Heart right ventricle (tissue), 16 donors: ENCODE results near the gene DHRSX. TPM values are rescaled to one million over a fixed set of nuclear protein-coding genes. Genes with fewer than 3 reads are reported as not detected.

Experiments used
- ATAC-seq, 8 donors: fragments of 200-7000 bp; cut with Tn5 transposase; one replicate each; pipeline ENCODE4 v1.9.1; 2020; ENCODE audit warnings: mild to moderate bottlenecking in 8 of 8, moderate library complexity in 8 of 8, moderate number of reproducible peaks in 1 of 8
- DNase-seq, 2 donors: peaks; one replicate each; pipeline ENCODE4 v3.0.0-alpha.2; 2020
- H3K27ac ChIP-seq, 10 donors: fragments of 200-600 bp; sonication (generic) in 2 of 10; one replicate each; pipeline versions ENCODE4 v1.5.0 to v1.8.0; 2020 to 2022; ENCODE audit warnings: mild to moderate bottlenecking in 3 of 10
- H3K27me3 ChIP-seq, 7 donors: fragments of 200-600 bp; one replicate each; pipeline ENCODE4 v1.8.0; 2021 to 2022; ENCODE audit warnings: mild to moderate bottlenecking in 2 of 7
- H3K36me3 ChIP-seq, 9 donors: fragments of 200-600 bp; sonication (generic) in 1 of 9; one replicate each; pipeline versions ENCODE4 v1.5.0 to v1.8.0; 2020 to 2022; ENCODE audit warnings: mild to moderate bottlenecking in 2 of 9
- H3K4me1 ChIP-seq, 9 donors: fragments of 200-600 bp; sonication (generic) in 1 of 9; one replicate each; pipeline versions ENCODE4 v1.5.0 to v1.8.0; 2020 to 2022; ENCODE audit warnings: mild to moderate bottlenecking in 4 of 9
- H3K4me3 ChIP-seq, 10 donors: fragments of 200-600 bp; sonication (generic) in 2 of 10; one replicate each; pipeline versions ENCODE4 v1.5.0 to v1.8.0; 2020 to 2022; ENCODE audit warnings: mild to moderate bottlenecking in 7 of 10, moderate library complexity in 2 of 10
- H3K9me3 ChIP-seq, 11 donors: fragments of 200-600 bp in 10 of 11; sonication (generic) in 2 of 11; one replicate each; pipeline versions ENCODE4 v1.5.0 to v1.8.0; 2013 to 2022; ENCODE audit warnings: mild to moderate bottlenecking in 2 of 11, control low read depth in 1 of 11, moderate library complexity in 1 of 11
- CTCF ChIP-seq, 9 donors: fragments of 200-600 bp; sonication (generic) in 2 of 9; IDR thresholded peaks; one replicate each; pipeline versions ENCODE4 v1.5.0 to v1.8.0; 2021 to 2022; ENCODE audit warnings: antibody characterized with exemption in 9 of 9, mild to moderate bottlenecking in 5 of 9, moderate library complexity in 1 of 9
- WGBS, 2 donors: extraction: QIAGEN DNeasy Blood & Tissue Kit; methylation state at CpG; one replicate each; pipeline ENCODE4 v1.1.7; 2013; ENCODE audit warnings: inconsistent platforms in 1 of 2; 5-methylcytosine and 5-hydroxymethylcytosine counted together
- intact Hi-C, 10 donors: fragments of 100-400 bp; cut with DNase I; formaldehyde crosslinking; loops; one replicate each; pipeline versions ENCODE4 v1.11.1 to v1.14.2; 2022
- polyA plus RNA-seq, 2 donors: library from polyadenylated mRNA; stranded (reverse); fragments of 200-250 nt; gene quantifications; one replicate each; pipeline ENCODE4 v1.2.3, GENCODE V29; 2013
- total RNA-seq, 10 donors: library from RNA; stranded (reverse); fragmentation: NEBNext Ultra II Directional in 3 of 10; extraction: Animal tissue kit (Norgen Biotek cat#: 25700) in 3 of 10; gene quantifications; one replicate each; pipeline versions ENCODE4 v1.2.1 to v1.2.4, GENCODE V29; 2021 to 2023
- donor health status: Arrhythmogenic right ventricular cardiomyopathy.
- donor health status: ischemic (EF 13 %, LVEDD 7.1; RV severe dilation, severe dysfunction).
- donor health status: healthy with polysubstance abuse.
- donor health status: DM: no; HTN: yes; CAD: no.
- donor health status: DM: no; HTN: no; CAD: no.
- donor health status: ischemic (EF 25% LVEDD 6.9; RV normal size, moderate dysfunction).
- donor health status: ischemic (EF 25% LVEDD 5.7; RV mildly dilated, moderate dysfunction).
- donor health status: healthy.
- donor health status: DM: yes; HTN: yes; CAD: no.
- donor health status: Ischemic cardiomyopathy.
- donor health status: ischemic (EF 35%, LVEDD 5.7; RV mildly dilated, moderate dysfunction).
- donor health status: nonischemic (EF 11% LVEDD 7.7; RV severe dilation, severe dysfunction).
- donor health status: DM: yes; HTN: yes; CAD: no.
- donor health status: PGD.
- donor health status: ischemic (EF 29% LVEDD 5.4; RV normal size, mild dysfunction).
- donor health status: nonischemic (EF 23%, LVEDD 6.1; RV moderate dilation, normal function).

DHRSX gene
- total and polyA plus RNA-seq, 12 donors, result 13.8 to 35.9 (median 26.2) TPM

GRCh38 chrX:2441466-2441865 lies 59.3 kb downstream of the DHRSX start:
- H3K36me3 ChIP-seq, result peaks cover 0 to 19% (median 0%) of the 10 kb centered on the region in 9 donors
- no peak overlapping the region for H3K27ac ChIP-seq
- ATAC-seq (no peak), DNase-seq (no peak)
- peaks cover 0 to 5% (median 0%) of the 10 kb centered on the region in 11 donors for H3K9me3 ChIP-seq
- H3K27me3 ChIP-seq, result no peaks in the 10 kb centered on the region
- intact Hi-C loops, result no loop called here
- TF ChIP-seq CTCF (IDR thresholded peaks at IDR 0.05), result no peak
- H3K4me1 ChIP-seq, result peaks cover 0 to 5% (median 0%) of the 10 kb centered on the region in 9 donors
- no peak overlapping the region for H3K4me3 ChIP-seq
- WGBS, 2 donors, result 98 to 99% methylated on average over 5 of the region's 5 CpGs

GRCh38 chrX:2439613-2440012 lies 61.2 kb downstream of the DHRSX start:
- Histone ChIP-seq H3K36me3 (peaks cover 0 to 19% (median 0%) of the 10 kb centered on the region in 9 donors), H3K4me1 (peaks cover 0 to 5% (median 0%) of the 10 kb centered on the region in 9 donors), H3K4me3 (no peak overlapping the region), H3K27ac (no peak overlapping the region), H3K27me3 (no peaks in the 10 kb centered on the region), H3K9me3 (peaks cover 0 to 5% (median 0%) of the 10 kb centered on the region in 11 donors)
- TF ChIP-seq CTCF (IDR thresholded peaks at IDR 0.05), result no peak
- DNase-seq, result no peak
- WGBS, 2 donors, result 92 to 98% methylated on average over 8 of the region's 8 CpGs
- no peak for ATAC-seq
- intact Hi-C loops, result no loop called here

- intact Hi-C loops, result no loop called here
- peaks cover 0 to 12% (median 0%) of the 10 kb centered on the region in 9 donors for H3K4me1 ChIP-seq
- H3K4me3 ChIP-seq, result no peak overlapping the region
- WGBS, 2 donors, result 88 to 96% methylated on average over 2 of the region's 2 CpGs
- H3K27ac ChIP-seq, result no peak overlapping the region
- ATAC-seq (no peak), DNase-seq (no peak)
- TF ChIP-seq CTCF (IDR thresholded peaks at IDR 0.05), result no peak
- no peaks in the 10 kb centered on the region for H3K27me3 ChIP-seq
- H3K9me3 ChIP-seq, result peaks cover 0 to 9% (median 0%) of the 10 kb centered on the region in 11 donors
- peaks cover 0 to 29% (median 6%) of the 10 kb centered on the region in 9 donors for H3K36me3 ChIP-seq
Observed at GRCh38 chrX:2435465-2435864, 65.3 kb downstream of the DHRSX start.

GRCh38 chrX:2434270-2435163 lies 66.3 kb downstream of the DHRSX start:
- intact Hi-C loops, result no loop called here
- ATAC-seq (no peak), DNase-seq (no peak)
- peaks cover 0 to 20% (median 6%) of the 10 kb centered on the region in 9 donors for H3K36me3 ChIP-seq
- peaks cover 0 to 12% (median 0%) of the 10 kb centered on the region in 9 donors for H3K4me1 ChIP-seq
- WGBS, 2 donors, result 81 to 87% methylated on average over 12 of the region's 12 CpGs
- TF ChIP-seq CTCF (IDR thresholded peaks at IDR 0.05), result no peak
- H3K27ac ChIP-seq, result no peak overlapping the region
- peaks cover 0 to 5% (median 0%) of the 10 kb centered on the region in 11 donors for H3K9me3 ChIP-seq
- no peaks in the 10 kb centered on the region for H3K27me3 ChIP-seq
- no peak overlapping the region for H3K4me3 ChIP-seq
